GM21619 (cell line): ENCODE data around the gene MORN1.

Source experiments
- ATAC-seq: cut with Tn5 transposase; IDR thresholded peaks from one replicate; pipeline ENCODE4 v1.9.1; 2021; ENCODE audit not compliant: unreplicated experiment

Gene MORN1

DNA sequence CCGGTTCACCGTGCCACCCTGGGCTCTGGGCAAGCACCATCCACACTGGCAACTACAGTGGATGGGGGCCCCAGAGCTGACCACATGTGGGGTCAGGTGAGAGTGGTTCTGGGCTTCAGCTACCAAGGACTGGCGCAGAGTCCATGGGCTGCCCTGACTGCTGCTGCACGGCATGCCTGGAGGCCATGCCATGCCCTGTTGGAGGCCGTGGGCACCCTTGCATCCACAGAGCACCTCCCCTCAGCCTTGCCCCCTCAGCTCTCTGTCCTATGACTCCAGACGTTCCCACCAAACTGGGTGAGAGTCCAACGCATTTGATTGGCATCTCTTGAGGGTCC lies 15.5 kb downstream of the MORN1 start:
- ATAC-seq: no peak

DNA sequence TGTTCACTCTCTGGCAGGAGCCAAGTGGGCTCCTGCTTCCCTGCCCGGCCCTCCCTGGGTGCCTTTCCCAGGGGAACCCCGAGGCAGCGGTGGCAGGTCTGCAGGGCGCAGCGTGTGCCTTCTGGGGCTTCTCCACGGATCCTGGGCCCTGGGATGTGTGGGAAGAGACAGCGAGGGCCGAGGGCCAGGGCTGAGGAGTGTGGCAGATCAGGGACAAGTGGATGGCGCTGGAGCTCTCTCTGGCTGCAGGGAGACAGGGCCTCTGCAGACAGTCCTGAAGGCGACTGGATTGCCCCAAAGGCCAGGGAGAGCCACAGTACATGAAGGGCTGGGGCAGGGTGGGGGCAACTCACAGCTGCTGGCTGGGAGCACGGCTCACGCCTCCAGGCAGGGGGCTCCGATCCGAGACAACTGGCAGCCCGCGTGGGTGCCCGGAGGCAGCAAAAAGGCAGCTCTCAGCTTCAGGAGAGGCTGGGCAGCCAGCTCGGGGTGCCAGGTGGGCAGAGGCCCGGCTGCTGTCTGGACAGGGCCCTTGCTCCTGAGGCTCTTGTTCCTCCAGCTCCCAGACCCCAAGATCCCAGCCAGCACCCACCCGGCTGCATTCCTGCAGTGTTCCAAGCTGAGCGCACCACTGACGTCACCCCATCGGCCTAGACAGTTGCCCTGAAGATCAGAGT lies 16.0 kb downstream of the MORN1 start:
- ATAC-seq: no peak

DNA sequence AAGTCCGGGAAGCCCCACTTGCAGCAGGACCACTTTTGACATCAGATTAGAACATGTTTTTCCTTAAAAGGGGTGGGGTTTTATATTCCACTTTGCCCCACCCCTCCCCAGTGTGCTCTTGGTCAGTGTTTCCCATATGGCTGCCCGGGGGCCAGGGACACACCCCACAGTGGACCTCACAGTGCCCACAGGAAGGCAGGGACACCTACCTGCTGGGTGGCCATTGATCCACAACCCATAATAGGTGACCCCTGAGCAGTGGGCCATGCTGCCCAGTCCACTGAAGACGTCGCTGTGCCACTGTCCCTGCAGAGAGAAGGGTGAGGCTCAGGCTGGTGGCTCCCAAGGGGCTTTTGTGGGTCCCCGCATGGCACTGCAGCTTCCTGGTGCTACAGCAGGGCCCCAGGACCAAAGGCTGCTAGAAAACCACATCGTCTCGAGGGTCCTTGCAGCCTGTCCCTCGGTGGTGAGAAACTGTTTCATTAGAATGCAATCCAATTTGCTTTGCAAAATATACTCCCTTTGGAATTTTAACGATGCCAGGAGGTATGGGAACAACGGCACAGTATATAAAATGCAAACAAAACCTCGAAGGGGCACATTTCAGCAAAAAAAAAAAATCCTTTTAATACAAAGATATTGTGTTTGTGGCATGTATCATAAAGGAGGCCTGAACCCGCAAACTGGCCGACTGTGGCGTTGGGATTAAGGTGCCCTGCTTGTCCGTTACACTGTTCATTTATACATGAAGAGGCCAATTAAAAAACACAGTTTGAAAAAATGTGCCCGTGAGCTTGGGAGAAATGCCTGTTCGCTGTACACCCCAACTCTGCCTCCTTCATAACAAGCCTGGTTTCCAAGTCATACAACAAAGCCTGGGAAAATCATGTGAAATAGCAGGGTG lies 16.9 kb downstream of the MORN1 start:
- no peak for ATAC-seq

DNA sequence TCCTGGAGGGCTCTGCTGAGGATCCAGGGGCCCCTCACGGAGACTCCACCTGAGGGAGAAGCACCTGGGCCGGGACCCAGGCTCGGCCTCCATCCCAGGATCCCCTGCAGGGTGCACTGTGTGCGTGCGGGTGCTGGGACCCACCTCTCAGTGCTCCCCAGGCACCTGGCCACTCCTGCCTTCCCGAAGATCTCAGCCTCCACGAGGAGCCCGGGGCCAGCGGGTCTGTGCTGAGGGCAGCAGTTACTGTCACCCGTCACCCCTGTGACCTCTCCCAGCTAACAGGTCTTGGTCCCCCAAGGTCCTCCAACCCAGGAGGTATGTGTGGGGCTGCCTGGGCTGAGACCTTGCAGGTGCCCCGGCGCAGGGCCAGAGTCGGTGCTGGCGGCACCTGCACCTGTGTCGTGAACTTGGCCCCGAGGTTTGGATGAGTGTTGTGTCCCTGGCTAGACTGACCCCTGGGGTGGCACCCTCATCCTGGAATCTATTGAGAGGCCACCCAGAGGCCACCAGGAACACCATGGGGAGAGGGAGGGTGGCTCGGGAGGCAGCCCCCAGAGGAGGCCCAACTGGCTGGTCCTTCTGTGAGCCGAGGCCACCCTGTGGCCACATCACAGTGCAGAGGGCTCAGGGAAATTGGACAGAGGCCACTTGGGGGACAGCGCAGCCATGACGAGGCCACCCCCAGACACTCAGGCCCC lies 17.7 kb downstream of the MORN1 start:
- ATAC-seq: no peak

DNA sequence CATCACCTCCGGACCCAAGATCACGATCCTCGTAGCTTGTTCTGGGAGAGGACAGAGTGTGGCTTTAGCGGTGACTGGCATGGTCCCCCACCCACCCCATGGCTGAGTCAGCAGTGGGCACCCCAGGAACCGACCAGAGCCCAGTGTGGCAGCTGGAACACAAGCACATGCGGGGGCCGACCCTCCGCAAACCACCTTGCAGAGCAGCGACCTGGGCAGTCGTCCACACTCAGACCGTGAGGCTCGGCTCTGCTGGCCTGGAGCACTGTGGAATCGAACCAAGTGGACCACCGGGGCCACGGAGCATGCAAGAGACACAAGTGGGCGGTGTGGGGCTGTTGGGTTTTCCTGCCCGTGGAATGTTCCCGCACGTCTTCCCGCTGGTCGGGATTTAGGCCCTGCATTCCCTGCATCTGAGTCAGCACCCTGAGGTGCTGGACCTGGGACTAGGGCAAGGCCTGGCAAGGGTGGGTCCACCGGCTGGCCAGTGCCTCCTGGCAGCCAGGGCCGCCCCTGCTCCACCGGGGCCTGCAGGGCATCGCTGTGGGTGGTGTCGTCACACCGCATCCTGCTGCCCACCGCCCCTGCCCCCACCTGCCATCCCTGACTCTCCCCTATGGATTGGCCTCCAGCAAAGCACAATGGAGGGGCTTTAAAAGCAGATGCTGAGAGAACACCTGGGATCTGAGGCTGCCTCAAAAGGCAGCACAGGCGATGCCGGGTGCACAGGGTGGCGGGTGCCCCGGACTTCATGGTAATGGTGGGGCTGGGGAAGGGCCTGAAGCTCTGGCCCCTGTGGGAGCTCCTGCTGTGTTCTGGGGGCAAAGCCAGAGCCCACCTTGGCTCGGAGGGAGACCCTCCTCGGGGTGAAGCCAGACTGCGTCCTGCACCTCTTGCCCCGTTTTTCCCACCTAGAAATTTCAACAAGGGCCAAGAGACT lies 18.5 kb downstream of the MORN1 start:
- ATAC-seq: no peak

DNA sequence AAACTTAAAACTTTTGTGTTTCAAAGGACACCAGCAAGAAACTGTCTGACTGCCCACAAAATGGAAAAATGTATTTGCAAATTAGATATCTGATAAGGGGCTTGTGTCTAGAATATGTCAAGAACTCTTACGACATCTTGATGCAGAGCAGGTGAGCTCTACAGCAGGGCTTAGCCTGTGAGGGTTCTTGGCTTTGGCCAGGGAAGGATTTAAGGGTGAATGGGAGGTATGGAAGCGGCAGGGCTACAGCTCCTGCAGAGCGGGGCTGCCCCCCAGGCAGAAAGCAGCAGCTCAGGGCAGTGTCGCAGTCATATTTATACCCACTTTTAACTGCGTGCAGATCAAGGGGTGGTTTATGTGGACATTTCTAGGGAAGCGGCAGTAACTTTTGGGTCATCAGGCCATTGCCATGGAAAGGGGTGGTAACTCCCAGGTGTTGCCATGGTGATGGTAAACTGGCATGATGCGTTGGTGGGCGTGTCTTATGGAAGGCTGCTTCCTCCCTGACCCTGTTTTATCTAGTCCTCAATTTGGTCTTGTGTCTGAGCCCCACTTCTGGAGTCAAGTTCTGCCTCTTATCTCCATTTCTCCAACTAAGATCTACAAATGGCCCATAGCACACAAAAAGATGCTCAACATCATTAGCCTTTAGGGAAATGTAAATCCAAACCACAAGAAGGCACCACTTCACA lies 23.2 kb downstream of the MORN1 start:
- ATAC-seq: no peak

DNA sequence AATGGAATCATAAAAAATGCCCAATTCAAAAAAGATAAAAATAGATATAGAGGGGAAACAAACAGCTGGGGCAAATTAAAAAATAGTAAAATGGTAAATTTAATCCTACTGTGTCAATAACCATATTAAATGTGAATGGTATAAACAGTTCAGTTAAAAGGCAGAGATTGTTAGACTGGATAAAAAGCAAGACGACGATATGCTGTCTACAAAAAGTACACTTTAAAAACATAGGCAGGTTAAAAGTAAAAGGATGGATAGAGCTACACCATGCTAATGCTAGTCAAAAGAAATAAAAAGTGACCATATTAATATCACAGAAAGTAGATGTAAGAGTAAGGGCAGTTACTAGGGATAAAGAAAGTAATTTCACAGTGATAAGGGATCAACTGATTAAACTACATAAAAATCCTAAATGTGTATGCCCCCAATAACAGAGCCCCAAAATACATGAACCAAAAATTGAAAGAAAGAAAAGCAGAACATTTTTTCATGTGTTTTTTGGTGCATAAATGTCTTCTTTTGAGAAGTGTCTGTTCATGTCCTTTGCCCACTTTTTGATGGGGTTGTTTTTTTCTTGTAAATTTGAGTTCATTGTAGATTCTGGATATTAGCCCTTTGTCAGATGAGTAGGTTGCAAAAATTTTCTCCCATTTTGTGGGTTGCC lies 27.4 kb downstream of the MORN1 start:
- ATAC-seq: no peak

DNA sequence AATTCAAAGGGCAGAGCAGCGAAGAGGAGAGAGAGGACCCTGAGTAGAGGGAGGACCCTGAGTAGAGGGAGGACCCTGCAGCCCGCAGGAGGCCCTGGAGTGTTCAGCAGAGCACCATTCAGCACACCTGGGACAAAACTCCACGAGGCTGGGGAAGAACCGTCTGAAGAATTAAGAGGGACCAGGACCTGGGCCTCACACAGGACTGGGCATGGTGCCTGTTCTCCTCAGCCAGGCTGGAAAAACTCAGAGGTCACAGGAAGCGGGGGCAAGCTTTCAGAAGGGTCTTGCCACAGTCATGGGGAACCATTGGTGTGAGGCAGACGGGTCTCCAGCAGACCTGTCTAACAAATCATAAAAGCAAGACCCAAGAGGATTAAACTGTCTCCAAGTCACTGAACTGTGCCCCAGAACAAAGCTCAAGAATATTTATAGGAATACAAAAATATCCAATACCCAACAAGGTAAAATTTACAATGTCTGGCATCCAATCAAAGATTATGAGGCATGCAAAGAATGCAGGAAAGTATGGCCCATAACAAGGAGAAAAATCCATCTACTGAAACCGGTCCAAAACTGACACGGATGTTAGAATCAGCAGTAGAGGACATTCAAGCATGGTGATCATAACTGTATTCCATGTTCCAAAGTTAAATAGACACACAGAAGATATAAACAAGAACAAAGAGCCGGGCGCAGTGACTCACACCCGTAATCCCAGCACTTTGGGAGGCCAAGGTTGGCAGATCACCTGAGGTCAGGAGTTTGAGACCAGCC lies 30.6 kb downstream of the MORN1 start:
- no peak for ATAC-seq

DNA sequence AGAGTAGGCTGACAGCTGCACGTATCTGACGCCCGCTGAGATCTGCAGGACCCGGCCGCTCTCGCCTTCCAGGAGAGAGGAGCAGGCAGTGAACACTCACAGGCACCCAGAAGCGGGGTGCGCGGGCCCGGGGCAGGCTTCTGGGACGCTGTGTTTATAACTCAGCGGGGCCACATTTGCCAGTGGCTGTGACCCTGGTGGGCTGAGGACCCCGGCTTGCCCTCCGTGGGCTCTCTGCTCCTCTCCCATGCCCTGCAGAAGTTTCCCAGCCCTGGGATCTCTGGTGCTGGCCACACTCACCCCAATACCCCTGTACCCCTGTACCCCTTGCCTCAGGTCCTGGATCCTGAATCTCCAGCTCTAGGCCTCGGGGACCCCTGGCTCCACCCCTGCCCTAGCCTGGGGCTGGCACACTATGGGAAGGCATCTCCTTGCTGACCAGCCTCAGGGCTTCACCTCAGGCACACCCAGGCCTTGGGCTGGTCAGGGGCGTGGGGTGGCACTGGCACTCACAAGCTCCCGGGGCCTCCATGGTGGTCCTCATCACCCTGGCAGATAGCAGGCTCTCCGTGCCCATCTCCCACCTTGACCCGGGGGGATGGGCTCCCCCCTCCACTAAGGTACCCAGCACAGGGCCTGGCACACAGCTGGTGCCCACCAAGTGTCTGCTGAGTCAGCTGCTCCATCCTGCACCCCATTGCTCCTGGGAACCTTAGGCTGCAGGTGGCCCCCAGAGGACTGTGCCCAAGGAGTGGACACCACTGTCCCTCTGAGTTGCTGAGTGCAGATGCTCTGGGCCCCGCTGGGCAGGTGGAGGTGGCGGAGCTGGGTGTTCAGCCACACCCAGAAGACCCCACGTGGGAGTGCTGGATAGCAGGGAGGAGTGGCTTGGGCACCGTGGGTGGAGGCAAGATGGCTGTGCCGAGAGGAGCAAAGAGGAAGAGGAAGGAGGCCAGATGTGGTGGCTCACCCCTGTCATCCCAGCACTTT lies 32.4 kb downstream of the MORN1 start:
- no peak for ATAC-seq

DNA sequence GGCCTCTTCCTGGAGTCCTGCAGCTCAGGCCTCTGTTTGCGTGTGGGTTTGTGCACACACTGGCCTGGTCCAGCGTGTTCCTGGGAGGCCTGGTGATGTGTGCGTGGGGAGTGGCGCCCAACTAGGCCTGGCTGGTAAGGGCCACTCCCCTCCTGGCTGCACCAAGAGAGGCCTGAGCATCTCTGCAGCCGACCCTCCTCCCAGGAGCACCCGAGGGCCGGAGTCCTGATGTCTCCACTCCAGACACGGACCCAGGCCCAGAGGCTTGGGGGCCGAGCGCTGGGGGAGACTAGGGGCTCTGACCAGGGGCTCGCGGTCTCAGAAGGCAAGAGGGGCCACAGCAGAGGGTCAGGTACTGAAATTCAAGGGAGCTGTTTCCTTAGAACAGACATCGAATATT lies 33.3 kb downstream of the MORN1 start:
- ATAC-seq: no peak

DNA sequence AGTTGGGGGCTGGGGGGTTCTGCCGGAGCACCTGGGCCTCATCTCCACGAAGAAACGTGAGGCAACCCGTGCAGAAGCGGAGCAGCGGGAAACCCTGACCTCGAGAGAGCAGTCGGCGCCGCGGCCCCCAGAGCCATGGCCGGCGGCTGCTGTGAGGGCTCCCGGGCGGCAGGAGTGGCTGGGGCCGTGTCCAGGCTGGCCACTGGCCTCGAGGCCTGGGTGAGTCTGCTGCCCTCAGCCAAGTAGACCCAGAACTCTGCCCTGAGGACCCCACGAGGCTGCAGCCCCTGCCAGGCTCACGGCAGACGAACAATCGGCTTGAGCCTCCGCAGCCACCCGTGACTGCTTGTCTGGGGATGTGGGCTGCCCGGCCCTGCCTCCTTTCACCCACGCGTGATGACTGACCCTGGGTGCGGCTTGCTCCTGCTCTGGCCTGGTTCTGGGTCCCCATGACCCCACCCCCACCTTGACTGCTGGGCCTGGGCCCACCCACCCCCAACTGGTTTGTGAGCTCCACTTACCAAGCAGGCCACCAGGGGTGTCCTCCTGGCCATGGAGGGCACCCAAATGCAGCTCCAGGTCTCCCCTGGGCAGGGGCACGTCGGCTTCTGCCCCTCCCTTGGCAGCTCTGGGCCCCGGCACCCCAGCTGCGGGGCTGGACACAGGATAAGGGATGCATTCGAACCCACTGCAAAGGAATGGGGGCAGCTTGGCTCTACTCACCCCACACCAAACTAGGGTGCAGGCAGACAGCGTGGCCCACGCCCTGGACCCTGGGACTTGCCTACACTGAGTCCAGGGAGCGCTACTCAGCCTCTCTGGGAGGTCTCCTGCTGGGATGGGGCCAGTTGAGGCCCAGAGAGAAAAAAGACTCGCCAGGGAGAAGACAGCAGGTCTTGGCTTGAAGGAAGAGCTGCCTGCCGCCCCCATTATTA lies 34.2 kb downstream of the MORN1 start:
- no peak for ATAC-seq

DNA sequence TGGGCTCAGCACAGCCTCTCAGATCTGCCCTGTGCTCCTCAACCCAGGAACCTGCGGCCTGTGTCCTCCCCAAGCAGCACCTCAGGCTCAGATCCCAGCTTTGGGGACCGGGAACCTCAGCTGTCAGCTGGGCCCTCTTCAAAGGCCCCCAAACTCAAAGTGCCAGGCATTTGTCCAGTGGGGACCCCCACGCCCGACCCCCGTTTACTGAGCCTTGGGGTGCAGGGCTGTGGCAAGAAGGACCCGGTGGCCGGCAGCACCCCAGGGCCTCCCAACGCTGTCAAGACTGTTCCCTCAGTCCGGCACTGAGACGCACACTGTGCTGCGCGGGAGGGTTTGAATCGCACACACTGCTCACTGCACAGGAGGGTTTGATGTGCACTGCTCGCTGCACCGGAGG lies 35.0 kb downstream of the MORN1 start:
- no peak for ATAC-seq

DNA sequence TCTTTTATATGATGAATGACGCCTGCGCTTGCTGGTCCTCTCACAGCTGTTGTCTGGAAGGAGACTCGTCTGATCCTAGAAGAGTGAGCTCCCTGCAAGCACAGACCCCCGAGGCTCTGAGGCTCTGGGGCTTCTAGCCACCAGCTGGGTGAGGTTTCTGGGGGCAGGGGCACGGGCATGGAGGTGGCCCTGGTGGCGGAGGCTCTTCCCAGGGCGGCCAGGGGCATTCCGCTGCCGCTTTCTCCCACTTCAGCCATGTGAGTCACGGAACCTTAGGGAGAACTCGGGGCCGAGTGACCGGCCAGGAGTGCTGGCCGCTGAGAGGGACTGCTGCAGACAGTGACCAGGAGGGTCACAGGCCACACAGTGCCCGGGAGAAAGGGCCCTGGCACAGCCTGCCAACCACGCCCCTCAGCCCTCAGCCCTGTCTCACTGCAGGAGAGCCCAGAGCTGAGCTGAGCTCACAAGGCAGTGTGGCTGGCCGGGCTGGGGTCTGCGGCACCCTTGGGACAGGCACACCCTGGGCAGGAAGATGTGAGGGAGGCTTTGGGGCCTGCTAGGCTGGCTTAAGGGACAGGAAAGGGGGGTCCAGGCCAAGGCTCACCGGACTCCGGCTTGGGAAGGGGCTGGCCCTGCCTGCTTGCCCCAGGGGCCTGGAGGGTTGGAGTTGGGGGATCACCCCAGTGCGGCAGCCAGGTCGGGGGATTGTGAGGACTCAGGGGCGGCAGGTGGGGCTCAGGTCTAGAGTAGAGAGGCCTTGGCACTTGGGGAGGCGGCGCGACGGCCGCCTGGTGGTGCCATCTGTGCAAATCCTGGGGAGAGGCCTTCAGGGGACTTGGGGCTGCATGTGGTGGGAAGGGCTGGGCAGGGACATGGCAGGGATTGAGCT lies 35.7 kb downstream of the MORN1 start:
- ATAC-seq: no peak

DNA sequence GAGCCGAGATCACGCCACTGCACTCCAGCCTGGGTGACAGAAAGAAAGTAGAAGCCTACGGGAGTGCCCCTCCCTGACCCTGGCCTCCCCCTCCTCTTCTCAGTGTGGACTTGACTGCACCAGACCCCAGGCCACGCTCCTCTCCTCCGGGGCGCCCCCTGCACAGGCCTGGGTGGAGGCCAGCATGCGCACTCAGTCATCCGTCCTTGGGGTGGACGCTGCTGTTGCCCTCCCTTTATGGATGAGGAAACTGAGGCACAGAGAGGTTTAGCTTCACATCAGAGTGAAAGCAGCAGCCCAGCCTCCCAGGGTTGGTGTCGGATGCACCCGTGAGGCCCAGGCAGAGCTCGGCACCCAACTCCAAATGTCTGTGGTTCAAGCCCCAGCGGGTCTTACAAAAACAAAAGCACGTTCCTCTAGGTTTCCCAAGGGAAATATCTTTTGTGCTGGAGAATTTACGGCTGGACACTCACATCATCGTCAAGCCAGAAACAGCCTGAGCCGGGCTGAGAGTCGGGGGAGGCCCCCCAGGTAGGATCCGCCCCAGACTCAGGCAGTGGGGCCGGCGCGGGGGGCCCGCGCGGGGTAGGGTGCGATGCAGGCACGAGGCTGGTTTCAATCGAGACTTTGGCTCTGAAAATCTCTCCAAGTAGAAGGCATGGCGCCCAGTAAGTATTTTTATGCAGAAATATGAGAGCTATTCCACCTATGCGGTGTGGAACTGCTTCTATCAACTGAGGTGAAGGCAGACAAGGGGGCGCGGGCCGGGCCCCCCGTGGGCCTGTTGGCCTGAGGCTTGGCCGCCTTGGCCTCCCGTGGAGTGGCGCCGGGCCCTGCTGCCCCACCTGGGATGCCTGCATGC lies 36.6 kb downstream of the MORN1 start:
- no peak for ATAC-seq
